HCT116 (cell line): ENCODE data around the gene TAS2R13. TPM values are rescaled to one million over a fixed set of nuclear protein-coding genes. Genes with fewer than 3 reads are reported as not detected.

Experiments used
- ATAC-seq: fragments of 200-7000 bp; cut with Tn5 transposase; 2 replicates; pipeline ENCODE4 v1.9.1; 2020; ENCODE audit warnings: mild to moderate bottlenecking, moderate library complexity
- BruUV-seq: library from RNA; stranded (reverse); fragments of 400-500 nt; replicated peaks from 2 replicates; lab custom pipeline; 2021; lab: Mats Ljungman, UMichigan
- CTCF ChIA-PET: fragments of 300-600 bp; sonication (Branson Sonifier 250); formaldehyde crosslinking; loops from one replicate; lab custom pipeline; 2021; ENCODE audit warnings: antibody characterized with exemption; lab: Charles Lee
- POLR2A ChIA-PET: fragments of 300-600, 350-600 bp; sonication (Branson Sonifier 250); formaldehyde crosslinking; loops from one replicate; lab custom pipeline; 2021; ENCODE audit warnings: antibody characterized with exemption; lab: Charles Lee
- RAD21 ChIA-PET, 2 experiments: fragments of 300-600 bp; sonication (Branson Sonifier 250); formaldehyde crosslinking; loops; one replicate each; lab custom pipeline; 2023; ENCODE audit warnings: low total read pairs in 2 of 2; ENCODE audit not compliant: uncharacterized antibody in 2 of 2, unreplicated experiment in 2 of 2, low non-redundant PET in 1 of 2; lab: Charles Lee
- DNase-seq: peaks from one replicate; pipeline ENCODE4 v3.0.0-alpha.2; 2010; ENCODE audit warnings: low read depth, low spot score
- H2AFZ ChIP-seq: fragments of 200-600 bp; shearing (Covaris generic), sonication (generic); 2 replicates; pipeline ENCODE4 v1.6.1; 2017; ENCODE audit warnings: low read depth, mixed run types, mixed read lengths, antibody characterized with exemption, low read length; ENCODE audit not compliant: poor library complexity, severe bottlenecking
- H3K27ac ChIP-seq: 2 replicates; pipeline ENCODE4 v1.5.1; 2012; ENCODE audit warnings: low read depth, low read length
- H3K27me3 ChIP-seq: fragments of 200-600 bp; sonication (generic); 2 replicates; pipeline ENCODE4 v1.6.1; 2016; ENCODE audit warnings: mixed run types, low read length, mixed read lengths; ENCODE audit not compliant: insufficient read depth
- H3K36me3 ChIP-seq, 2 experiments: fragments of 200-500 bp in 1 of 2; fragments of 200-600 bp in 1 of 2; sonication (Bioruptor generic) in 1 of 2; sonication (generic) in 1 of 2; 2 replicates each; pipeline versions ENCODE4 v1.5.1 to v1.6.1; 2014 to 2016; ENCODE audit warnings: low read length in 2 of 2, inconsistent platforms in 1 of 2, mixed read lengths in 1 of 2, mixed run types in 1 of 2; ENCODE audit not compliant: insufficient read depth in 2 of 2, control insufficient read depth in 1 of 2
- H3K4me1 ChIP-seq, 2 experiments: fragments of 200-600 bp in 1 of 2; sonication (generic) in 1 of 2; 2 replicates each; pipeline versions ENCODE4 v1.5.1 to v1.6.1; 2012 to 2017; ENCODE audit warnings: low read length in 2 of 2, inconsistent platforms in 1 of 2, mild to moderate bottlenecking in 1 of 2, mixed read lengths in 1 of 2, mixed run types in 1 of 2, moderate library complexity in 1 of 2; ENCODE audit not compliant: insufficient read depth in 2 of 2, control insufficient read depth in 1 of 2
- H3K4me2 ChIP-seq: fragments of 200-600 bp; sonication (generic); 2 replicates; pipeline ENCODE4 v1.6.1; 2017; ENCODE audit warnings: mixed run types, low read length, mixed read lengths
- H3K4me3 ChIP-seq, 2 experiments: fragments of 200-600 bp in 1 of 2; sonication (generic) in 1 of 2; replicated peaks in 1 of 2; 2 replicates each; pipeline ENCODE4 v1.5.1; 2011 to 2016; ENCODE audit warnings: low read length in 2 of 2, control low read depth in 1 of 2, low read depth in 1 of 2, mild to moderate bottlenecking in 1 of 2, mixed read lengths in 1 of 2, mixed run types in 1 of 2
- H3K79me2 ChIP-seq: fragments of 200-600 bp; sonication (generic); 2 replicates; pipeline ENCODE4 v1.6.1; 2017; ENCODE audit warnings: mild to moderate bottlenecking, mixed run types, low read length, moderate library complexity, mixed read lengths; ENCODE audit not compliant: insufficient read depth
- H3K9ac ChIP-seq: fragments of 200-600 bp; sonication (generic); 2 replicates; pipeline ENCODE4 v1.6.1; 2016; ENCODE audit warnings: low read length, mixed read lengths
- H3K9me2 ChIP-seq: fragments of 200-600 bp; sonication (generic), shearing (Covaris generic); 2 replicates; pipeline ENCODE4 v1.6.1; 2017; ENCODE audit warnings: mixed run types, mild to moderate bottlenecking, moderate library complexity; ENCODE audit not compliant: insufficient read depth
- H3K9me3 ChIP-seq, 2 experiments: fragments of 200-500 bp in 1 of 2; fragments of 200-600 bp in 1 of 2; sonication (Bioruptor generic) in 1 of 2; sonication (generic) in 1 of 2; 2 replicates each; pipeline ENCODE4 v1.6.1; 2014 to 2017; ENCODE audit warnings: low read length in 2 of 2, mixed read lengths in 2 of 2, inconsistent platforms in 1 of 2, low read depth in 1 of 2, mild to moderate bottlenecking in 1 of 2, mixed run types in 1 of 2, moderate library complexity in 1 of 2; ENCODE audit not compliant: control insufficient read depth in 1 of 2, insufficient read depth in 1 of 2
- H4K20me1 ChIP-seq: fragments of 200-600 bp; sonication (generic), shearing (Covaris generic); 2 replicates; pipeline ENCODE4 v1.6.1; 2017; ENCODE audit warnings: mixed run types, mild to moderate bottlenecking, moderate library complexity; ENCODE audit not compliant: insufficient read depth
- CEBPB ChIP-seq: IDR thresholded peaks from 2 replicates; pipeline ENCODE4 v1.6.1; 2012; ENCODE audit warnings: low read depth
- ELF1 ChIP-seq: IDR thresholded peaks from 2 replicates; pipeline ENCODE4 v1.6.1; 2012; ENCODE audit warnings: low read depth, borderline replicate concordance
- FOSL1 ChIP-seq: IDR thresholded peaks from 2 replicates; pipeline ENCODE4 v1.6.1; 2012; ENCODE audit warnings: low read depth
- JUND ChIP-seq: IDR thresholded peaks from 2 replicates; pipeline ENCODE4 v1.6.1; 2012
- SRF ChIP-seq: IDR thresholded peaks from 2 replicates; pipeline ENCODE4 v1.6.1; 2012; ENCODE audit warnings: low read depth
- TCF7L2 ChIP-seq: IDR thresholded peaks from 2 replicates; pipeline ENCODE4 v1.7.0; 2011; ENCODE audit warnings: borderline replicate concordance, inconsistent platforms; ENCODE audit not compliant: insufficient read depth, insufficient read length; ENCODE audit errors: extremely low read depth
- YY1 ChIP-seq: IDR thresholded peaks from 2 replicates; pipeline ENCODE4 v1.6.1; 2011; ENCODE audit warnings: low read length, low read depth, moderate library complexity, mild to moderate bottlenecking; ENCODE audit not compliant: insufficient replicate concordance; ENCODE audit errors: extremely low read depth
- ZFX ChIP-seq: fragments of 450-650 bp; IDR thresholded peaks from 2 replicates; pipeline ENCODE4 v1.6.1; 2017
- ZNF274 ChIP-seq: fragments of 200-500 bp; sonication (Bioruptor generic); IDR thresholded peaks from 2 replicates; pipeline ENCODE4 v1.6.1; 2014; ENCODE audit warnings: mild to moderate bottlenecking, low read depth, low read length, inconsistent platforms
- intact Hi-C: fragments of 100-400 bp; cut with micrococcal nuclease; formaldehyde crosslinking; loops from 2 replicates; pipeline ENCODE4 v1.10.0; 2022
- total RNA-seq: library from RNA; stranded (reverse); gene quantifications from one replicate; pipeline ENCODE4 v1.2.1, GENCODE V29; 2021; ENCODE audit not compliant: unreplicated experiment
- TF ChIP-seq, protein P1 (sequence below): IDR thresholded peaks from 2 replicates; pipeline ENCODE4 v1.6.1; 2012
- TF ChIP-seq, protein P2 (sequence below): IDR thresholded peaks from 2 replicates; pipeline ENCODE4 v1.6.1; 2012
- TF ChIP-seq, protein P3 (sequence below): IDR thresholded peaks from 2 replicates; pipeline ENCODE4 v1.6.1; 2012; ENCODE audit warnings: low read depth

TAS2R13 gene
- total RNA-seq, 1 experiment from 2014 or later: 0.91 TPM

DNA sequence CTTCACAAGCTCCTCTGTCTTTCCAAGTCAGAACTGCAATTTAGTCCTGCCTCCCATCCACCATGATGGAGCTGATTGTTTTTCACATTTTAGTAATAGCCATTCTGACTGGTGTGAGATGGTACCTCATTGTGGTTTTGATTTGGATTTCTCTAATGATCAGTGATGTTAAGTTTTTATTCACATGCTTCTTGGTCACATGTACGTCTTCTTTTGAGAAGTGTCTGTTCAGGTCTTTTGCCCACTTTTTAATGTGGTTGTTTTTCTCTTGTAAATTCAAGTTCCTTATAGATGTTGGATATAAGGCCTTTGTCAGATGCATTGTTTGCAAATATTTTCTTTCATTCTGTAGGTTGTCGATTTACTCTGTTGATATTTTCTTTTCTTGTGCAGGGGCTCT, 33.8 kb upstream of the TAS2R13 start:
- peak overlapping the region; percentile 86; the same call in 1 of the 2 replicates for H3K27ac ChIP-seq
- H3K79me2 ChIP-seq: no peaks in the 10 kb centered on the region
- ChIA-PET POLR2A (interaction anchor here (1.4 to 1.6 kb wide), 2 partner anchors 9 to 10 kb away, joined by 3 to 6 read pairs; no protein-coding TSS in a partner anchor), CTCF (no interaction called here), RAD21 (no interaction called here)
- BruUV-seq: no TSS peak
- ATAC-seq: no peak
- no peak overlapping the region for H2AFZ ChIP-seq
- no peak for DNase-seq
- intact Hi-C loops: no loop called here
- H3K9ac ChIP-seq: peak overlapping the region; percentile 47; the same call in 1 of the 2 replicates
- H3K27me3 ChIP-seq: no peaks in the 10 kb centered on the region
- no peak overlapping the region for H3K4me3 ChIP-seq
- H4K20me1 ChIP-seq: no peaks in the 10 kb centered on the region
- H3K9me2 ChIP-seq: no peaks in the 10 kb centered on the region
- H3K4me1 ChIP-seq: peaks cover 19 to 42% of the 10 kb centered on the region in 2 experiments
- peaks cover 0 to 3% of the 10 kb centered on the region in 2 experiments; a peak in 2 of 4 replicates for H3K9me3 ChIP-seq
- H3K36me3 ChIP-seq: no peaks in the 10 kb centered on the region
- TF ChIP-seq JUND (no peak), ZNF274 (no peak), FOSL1 (no peak), CEBPB (no peak), SRF (no peak), TCF7L2 (no peak), ZFX (no peak), ELF1 (no peak), YY1 (no peak)
- TF ChIP-seq, protein P1, sequence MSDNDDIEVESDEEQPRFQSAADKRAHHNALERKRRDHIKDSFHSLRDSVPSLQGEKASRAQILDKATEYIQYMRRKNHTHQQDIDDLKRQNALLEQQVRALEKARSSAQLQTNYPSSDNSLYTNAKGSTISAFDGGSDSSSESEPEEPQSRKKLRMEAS: no peak
- TF ChIP-seq, protein P2, sequence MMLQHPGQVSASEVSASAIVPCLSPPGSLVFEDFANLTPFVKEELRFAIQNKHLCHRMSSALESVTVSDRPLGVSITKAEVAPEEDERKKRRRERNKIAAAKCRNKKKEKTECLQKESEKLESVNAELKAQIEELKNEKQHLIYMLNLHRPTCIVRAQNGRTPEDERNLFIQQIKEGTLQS: no peak
- TF ChIP-seq, protein P3, sequence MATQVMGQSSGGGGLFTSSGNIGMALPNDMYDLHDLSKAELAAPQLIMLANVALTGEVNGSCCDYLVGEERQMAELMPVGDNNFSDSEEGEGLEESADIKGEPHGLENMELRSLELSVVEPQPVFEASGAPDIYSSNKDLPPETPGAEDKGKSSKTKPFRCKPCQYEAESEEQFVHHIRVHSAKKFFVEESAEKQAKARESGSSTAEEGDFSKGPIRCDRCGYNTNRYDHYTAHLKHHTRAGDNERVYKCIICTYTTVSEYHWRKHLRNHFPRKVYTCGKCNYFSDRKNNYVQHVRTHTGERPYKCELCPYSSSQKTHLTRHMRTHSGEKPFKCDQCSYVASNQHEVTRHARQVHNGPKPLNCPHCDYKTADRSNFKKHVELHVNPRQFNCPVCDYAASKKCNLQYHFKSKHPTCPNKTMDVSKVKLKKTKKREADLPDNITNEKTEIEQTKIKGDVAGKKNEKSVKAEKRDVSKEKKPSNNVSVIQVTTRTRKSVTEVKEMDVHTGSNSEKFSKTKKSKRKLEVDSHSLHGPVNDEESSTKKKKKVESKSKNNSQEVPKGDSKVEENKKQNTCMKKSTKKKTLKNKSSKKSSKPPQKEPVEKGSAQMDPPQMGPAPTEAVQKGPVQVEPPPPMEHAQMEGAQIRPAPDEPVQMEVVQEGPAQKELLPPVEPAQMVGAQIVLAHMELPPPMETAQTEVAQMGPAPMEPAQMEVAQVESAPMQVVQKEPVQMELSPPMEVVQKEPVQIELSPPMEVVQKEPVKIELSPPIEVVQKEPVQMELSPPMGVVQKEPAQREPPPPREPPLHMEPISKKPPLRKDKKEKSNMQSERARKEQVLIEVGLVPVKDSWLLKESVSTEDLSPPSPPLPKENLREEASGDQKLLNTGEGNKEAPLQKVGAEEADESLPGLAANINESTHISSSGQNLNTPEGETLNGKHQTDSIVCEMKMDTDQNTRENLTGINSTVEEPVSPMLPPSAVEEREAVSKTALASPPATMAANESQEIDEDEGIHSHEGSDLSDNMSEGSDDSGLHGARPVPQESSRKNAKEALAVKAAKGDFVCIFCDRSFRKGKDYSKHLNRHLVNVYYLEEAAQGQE: no peak
- TF ChIP-seq, all 23 proteins: peak for 0
- peak overlapping the region; percentile 75 for H3K4me2 ChIP-seq
